ENCODE data around the gene LETM1. TPM values are rescaled to one million over a fixed set of nuclear protein-coding genes. Genes with fewer than 3 reads are reported as not detected.

Gene LETM1
- total and polyA plus RNA-seq, 2 of the 13 experiments (the other 11 are each of a cell fraction or from before 2014, with no cell fraction given): 9.7 to 41.6 TPM

DNA sequence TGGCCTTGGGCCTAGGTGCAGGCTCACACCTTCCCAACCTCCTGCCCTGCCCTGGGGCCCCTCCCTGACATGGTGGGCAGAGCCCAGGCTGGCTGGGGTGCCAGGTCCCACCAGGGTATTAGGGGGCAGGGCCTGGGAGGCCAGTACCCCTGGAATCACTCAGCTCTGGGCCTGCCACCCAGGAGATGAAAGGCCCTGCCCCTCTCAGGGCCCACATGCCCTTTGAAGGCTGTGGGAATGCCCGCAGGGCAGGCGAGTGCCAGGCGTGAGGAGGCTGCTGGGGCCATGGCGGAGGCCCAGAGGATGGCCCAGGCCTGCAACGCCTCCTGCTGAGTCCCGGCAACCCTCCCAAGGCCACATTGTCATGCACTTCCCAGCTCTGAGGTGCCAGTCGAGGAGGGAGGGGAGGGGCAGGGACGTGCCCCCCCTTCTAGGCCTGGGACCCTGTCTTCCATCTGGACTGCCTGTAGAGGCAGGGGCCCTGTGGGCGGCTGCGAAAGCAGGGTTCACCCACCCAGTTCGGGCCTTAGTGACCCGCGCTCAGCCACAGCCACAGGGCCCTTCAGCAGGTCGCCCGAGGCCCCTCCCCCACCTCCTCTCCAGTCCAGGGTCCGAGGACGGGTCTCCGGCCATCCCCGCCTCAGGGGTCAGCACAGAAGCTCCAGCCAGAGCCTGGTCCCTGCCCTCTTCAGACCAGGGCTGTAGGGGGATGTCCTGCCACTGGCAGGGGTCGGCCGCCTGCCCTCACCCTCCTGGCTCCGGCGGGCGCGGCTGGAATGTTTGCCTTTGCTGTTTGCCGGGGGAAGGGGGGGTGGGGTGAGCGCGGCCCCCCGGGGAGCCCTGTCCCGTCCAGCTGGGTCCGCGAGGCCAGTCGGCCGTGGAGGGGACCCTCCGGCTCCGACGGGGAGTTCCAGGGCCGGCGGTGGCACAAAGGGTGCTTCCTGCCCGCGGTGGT, 89.6 kb downstream of the LETM1 start (continued):
- TF ChIP-seq ZNF672 (CRISPR knock-in tag; IDR thresholded peaks at IDR 0.05) (no peak), NR2C2 (CRISPR knock-in tag; IDR thresholded peaks at IDR 0.05; ENCODE audit: borderline replicate concordance) (peak; percentile 45; the same call in 1 of the 2 replicates), ZNF629 (CRISPR knock-in tag; conservative IDR thresholded peaks at IDR 0.05) (no peak; the same call in 1 of the 2 replicates), ZNF20 (CRISPR knock-in tag; IDR thresholded peaks at IDR 0.05) (no peak), ZNF552 (CRISPR knock-in tag; IDR thresholded peaks at IDR 0.05; ENCODE audit: borderline replicate concordance) (no peak; the same call in 1 of the 2 replicates), ZSCAN29 (CRISPR knock-in tag; conservative IDR thresholded peaks at IDR 0.05) (no peak; the same call in 1 of the 2 replicates), ZNF841 (CRISPR knock-in tag; IDR thresholded peaks at IDR 0.05; ENCODE audit: borderline replicate concordance) (no peak), ZNF605 (CRISPR knock-in tag; IDR thresholded peaks at IDR 0.05) (peak; percentile 37), CHD4 (IDR thresholded peaks at IDR 0.05; ENCODE audit: borderline replicate concordance, low read length) (no peak), NCOR1 (IDR thresholded peaks at IDR 0.05; ENCODE audit: borderline replicate concordance, low read length) (peak; percentile 44; the same call in 1 of the 2 replicates), YEATS4 (CRISPR knock-in tag; IDR thresholded peaks at IDR 0.05; ENCODE audit: borderline replicate concordance) (peak; percentile 80), TBX3 (IDR thresholded peaks at IDR 0.05; ENCODE audit: borderline replicate concordance) (no peak), TAF15 (IDR thresholded peaks at IDR 0.05; ENCODE audit: low read depth, low read length, poor library complexity, severe bottlenecking) (peak; percentile 89), YEATS2 (CRISPR knock-in tag; IDR thresholded peaks at IDR 0.05; ENCODE audit: borderline replicate concordance) (no peak), NFYB (CRISPR knock-in tag; IDR thresholded peaks at IDR 0.05) (no peak), NBN (conservative IDR thresholded peaks at IDR 0.05) (no peak), MXD4 (CRISPR knock-in tag; IDR thresholded peaks at IDR 0.05) (peak; percentile 28; the same call in 1 of the 2 replicates), MIER2 (CRISPR knock-in tag; IDR thresholded peaks at IDR 0.05) (no peak), ZNF549 (CRISPR knock-in tag; IDR thresholded peaks at IDR 0.05) (no peak)
- TF ChIP-seq, protein P1, sequence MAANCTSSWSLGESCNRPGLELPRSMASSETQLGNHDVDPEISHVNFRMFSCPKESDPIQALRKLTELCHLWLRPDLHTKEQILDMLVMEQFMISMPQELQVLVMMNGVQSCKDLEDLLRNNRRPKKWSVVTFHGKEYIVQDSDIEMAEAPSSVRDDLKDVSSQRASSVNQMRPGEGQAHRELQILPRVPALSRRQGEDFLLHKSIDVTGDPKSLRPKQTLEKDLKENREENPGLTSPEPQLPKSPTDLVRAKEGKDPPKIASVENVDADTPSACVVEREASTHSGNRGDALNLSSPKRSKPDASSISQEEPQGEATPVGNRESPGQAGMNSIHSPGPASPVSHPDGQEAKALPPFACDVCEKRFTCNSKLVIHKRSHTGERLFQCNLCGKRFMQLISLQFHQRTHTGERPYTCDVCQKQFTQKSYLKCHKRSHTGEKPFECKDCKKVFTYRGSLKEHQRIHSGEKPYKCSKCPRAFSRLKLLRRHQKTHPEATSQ (CRISPR knock-in tag; IDR thresholded peaks at IDR 0.05; ENCODE audit: borderline replicate concordance): no peak; the same call in 1 of the 2 replicates
- TF ChIP-seq, protein P2, sequence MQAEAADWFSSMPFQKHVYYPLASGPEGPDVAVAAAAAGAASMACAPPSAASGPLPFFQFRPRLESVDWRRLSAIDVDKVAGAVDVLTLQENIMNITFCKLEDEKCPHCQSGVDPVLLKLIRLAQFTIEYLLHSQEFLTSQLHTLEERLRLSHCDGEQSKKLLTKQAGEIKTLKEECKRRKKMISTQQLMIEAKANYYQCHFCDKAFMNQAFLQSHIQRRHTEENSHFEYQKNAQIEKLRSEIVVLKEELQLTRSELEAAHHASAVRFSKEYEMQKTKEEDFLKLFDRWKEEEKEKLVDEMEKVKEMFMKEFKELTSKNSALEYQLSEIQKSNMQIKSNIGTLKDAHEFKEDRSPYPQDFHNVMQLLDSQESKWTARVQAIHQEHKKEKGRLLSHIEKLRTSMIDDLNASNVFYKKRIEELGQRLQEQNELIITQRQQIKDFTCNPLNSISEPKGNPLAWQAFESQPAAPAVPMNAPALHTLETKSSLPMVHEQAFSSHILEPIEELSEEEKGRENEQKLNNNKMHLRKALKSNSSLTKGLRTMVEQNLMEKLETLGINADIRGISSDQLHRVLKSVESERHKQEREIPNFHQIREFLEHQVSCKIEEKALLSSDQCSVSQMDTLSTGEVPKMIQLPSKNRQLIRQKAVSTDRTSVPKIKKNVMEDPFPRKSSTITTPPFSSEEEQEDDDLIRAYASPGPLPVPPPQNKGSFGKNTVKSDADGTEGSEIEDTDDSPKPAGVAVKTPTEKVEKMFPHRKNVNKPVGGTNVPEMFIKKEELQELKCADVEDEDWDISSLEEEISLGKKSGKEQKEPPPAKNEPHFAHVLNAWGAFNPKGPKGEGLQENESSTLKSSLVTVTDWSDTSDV (CRISPR knock-in tag; IDR thresholded peaks at IDR 0.05): peak; percentile 46; the same call in 1 of the 2 replicates
- TF ChIP-seq, protein P3, sequence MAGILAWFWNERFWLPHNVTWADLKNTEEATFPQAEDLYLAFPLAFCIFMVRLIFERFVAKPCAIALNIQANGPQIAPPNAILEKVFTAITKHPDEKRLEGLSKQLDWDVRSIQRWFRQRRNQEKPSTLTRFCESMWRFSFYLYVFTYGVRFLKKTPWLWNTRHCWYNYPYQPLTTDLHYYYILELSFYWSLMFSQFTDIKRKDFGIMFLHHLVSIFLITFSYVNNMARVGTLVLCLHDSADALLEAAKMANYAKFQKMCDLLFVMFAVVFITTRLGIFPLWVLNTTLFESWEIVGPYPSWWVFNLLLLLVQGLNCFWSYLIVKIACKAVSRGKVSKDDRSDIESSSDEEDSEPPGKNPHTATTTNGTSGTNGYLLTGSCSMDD (CRISPR knock-in tag; IDR thresholded peaks at IDR 0.05): no peak
- TF ChIP-seq, protein P4, sequence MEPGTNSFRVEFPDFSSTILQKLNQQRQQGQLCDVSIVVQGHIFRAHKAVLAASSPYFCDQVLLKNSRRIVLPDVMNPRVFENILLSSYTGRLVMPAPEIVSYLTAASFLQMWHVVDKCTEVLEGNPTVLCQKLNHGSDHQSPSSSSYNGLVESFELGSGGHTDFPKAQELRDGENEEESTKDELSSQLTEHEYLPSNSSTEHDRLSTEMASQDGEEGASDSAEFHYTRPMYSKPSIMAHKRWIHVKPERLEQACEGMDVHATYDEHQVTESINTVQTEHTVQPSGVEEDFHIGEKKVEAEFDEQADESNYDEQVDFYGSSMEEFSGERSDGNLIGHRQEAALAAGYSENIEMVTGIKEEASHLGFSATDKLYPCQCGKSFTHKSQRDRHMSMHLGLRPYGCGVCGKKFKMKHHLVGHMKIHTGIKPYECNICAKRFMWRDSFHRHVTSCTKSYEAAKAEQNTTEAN (CRISPR knock-in tag; conservative IDR thresholded peaks at IDR 0.05): 0 out of 2 replicates have a peak, but pooled peaks have one; percentile 36
